Transverse colon (tissue), 4 donors: Measurements from ENCODE around the gene RTP4. TPM values are rescaled to one million over a fixed set of nuclear protein-coding genes. Genes with fewer than 3 reads are reported as not detected.

Experiments used
- DNase-seq: peaks from one replicate; pipeline ENCODE4 v3.0.0-alpha.2; 2019
- H3K27ac ChIP-seq, 4 donors: fragments of 200-600 bp; sonication (generic); 2 replicates each; pipeline ENCODE4 v1.5.1; 2016 to 2018; ENCODE audit warnings: inconsistent platforms in 4 of 4
- H3K27me3 ChIP-seq: fragments of 200-600 bp; sonication (generic); 2 replicates; pipeline ENCODE4 v1.5.1; 2017; ENCODE audit warnings: inconsistent platforms
- H3K36me3 ChIP-seq, 4 donors: fragments of 200-600 bp; sonication (generic); 2 replicates each; pipeline ENCODE4 v1.5.1; 2017 to 2019; ENCODE audit warnings: inconsistent platforms in 4 of 4
- H3K4me1 ChIP-seq, 4 donors: fragments of 200-600 bp; sonication (generic); 2 replicates each; pipeline ENCODE4 v1.5.1; 2017 to 2020; ENCODE audit warnings: inconsistent platforms in 4 of 4
- H3K4me3 ChIP-seq, 4 donors: fragments of 200-600 bp; sonication (generic); 1 replicate in 1 of 4; 2 replicates in 3 of 4; pipeline versions ENCODE4 v1.5.1 to v1.6.1; 2017 to 2019; ENCODE audit warnings: inconsistent platforms in 4 of 4
- H3K9me3 ChIP-seq, 2 donors: fragments of 200-600 bp; sonication (generic); 2 replicates each; pipeline ENCODE4 v1.5.1; 2017 to 2019; ENCODE audit warnings: inconsistent platforms in 2 of 2
- CTCF ChIP-seq, 5 experiments: fragments of 200-600 bp in 3 of 5; fragments of 450-650 bp in 2 of 5; sonication (generic) in 3 of 5; IDR thresholded peaks; 1 replicate in 2 of 5; 2 replicates in 3 of 5; pipeline ENCODE4 v1.5.1; 2016 to 2017; ENCODE audit warnings: antibody characterized with exemption in 5 of 5, inconsistent platforms in 3 of 5, mild to moderate bottlenecking in 2 of 5, moderate library complexity in 1 of 5
- EP300 ChIP-seq: sonication (generic); formaldehyde crosslinking; IDR thresholded peaks from one replicate; pipeline ENCODE4 v1.6.1; 2017; ENCODE audit warnings: antibody characterized with exemption, low read depth
- POLR2A ChIP-seq: fragments of 450-650 bp; IDR thresholded peaks from one replicate; pipeline ENCODE4 v1.6.1; 2016; ENCODE audit warnings: antibody characterized with exemption, mild to moderate bottlenecking, moderate library complexity
- POLR2AphosphoS5 ChIP-seq, 3 donors: sonication (generic); formaldehyde crosslinking; IDR thresholded peaks; one replicate each; pipeline ENCODE4 v1.6.1; 2016; ENCODE audit warnings: antibody characterized with exemption in 3 of 3
- WGBS, 2 donors: methylation state at CpG; one replicate each; pipeline ENCODE4 v1.1.5; 2018; ENCODE audit warnings: low coverage in 1 of 2; 5-methylcytosine and 5-hydroxymethylcytosine counted together
- in situ Hi-C, 4 donors: fragments of 200-750 bp; cut with MboI; loops; one replicate each; pipeline versions ENCODE4 v1.15.0 to v1.15.1; 2017; ENCODE audit warnings: low sequenced_read_pairs in 3 of 4, low pct_ligation_motif_present in 1 of 4, low pct_unique_long_range_greater_than_20kb in 1 of 4
- intact Hi-C: fragments of 100-400 bp; cut with DNase I; formaldehyde crosslinking; loops from one replicate; pipeline ENCODE4 v1.15.1; 2023; ENCODE audit warnings: low total_unique reads
- total RNA-seq, 4 donors: library from RNA; depleted of rRNA; stranded (reverse); fragments of >200 nt; gene quantifications; one replicate each; pipeline ENCODE4 v1.1.0, GENCODE V29; 2016

Gene RTP4
- total RNA-seq, 4 donors from 2014 or later: 4.1 to 4.9 TPM; not detected in 2

GRCh38 chr3:187358068-187358467, 10.1 kb upstream of the RTP4 start:
- no peak overlapping the region for H3K27ac ChIP-seq
- no peaks in the 10 kb centered on the region for H3K9me3 ChIP-seq
- intact Hi-C loops: no loop called here
- H3K4me3 ChIP-seq: no peak overlapping the region
- no peak for TF ChIP-seq EP300
- no peak for TF ChIP-seq CTCF (IDR thresholded peaks at IDR 0.05)
- TF ChIP-seq POLR2A: no peak
- no peak for TF ChIP-seq POLR2AphosphoS5 (IDR thresholded peaks at IDR 0.05)
- 93% methylated on average over 1 of the region's 1 CpG; no CpG with 5 or more reads in 1 of the 2 donors for WGBS, 2 donors
- in situ Hi-C loops: no loop called here
- H3K27me3 ChIP-seq: no peaks in the 10 kb centered on the region
- no peaks in the 10 kb centered on the region for H3K36me3 ChIP-seq
- peaks cover 0 to 4% (median 1%) of the 10 kb centered on the region in 4 donors for H3K4me1 ChIP-seq
- DNase-seq: no peak

- H3K9me3 ChIP-seq: no peaks in the 10 kb centered on the region
- TF ChIP-seq POLR2AphosphoS5 (IDR thresholded peaks at IDR 0.05) (no peak), POLR2A (no peak), EP300 (no peak), CTCF (IDR thresholded peaks at IDR 0.05) (no peak)
- DNase-seq: no peak
- H3K4me3 ChIP-seq: no peak overlapping the region
- H3K27ac ChIP-seq: no peak overlapping the region
- intact Hi-C loops (no loop called here), in situ Hi-C loops (no loop called here)
- WGBS, 2 donors: 58 to 82% methylated on average over 3 to 7 of the region's 7 CpGs
- H3K4me1 ChIP-seq: no peaks in the 10 kb centered on the region
- H3K36me3 ChIP-seq: no peaks in the 10 kb centered on the region
- H3K27me3 ChIP-seq: no peaks in the 10 kb centered on the region
Measured at GRCh38 chr3:187359798-187360486, 8.2 kb upstream of the RTP4 start.

GRCh38 chr3:187360596-187360995, 7.6 kb upstream of the RTP4 start:
- 67 to 89% methylated on average over 1 to 3 of the region's 3 CpGs for WGBS, 2 donors
- no peaks in the 10 kb centered on the region for H3K36me3 ChIP-seq
- no peaks in the 10 kb centered on the region for H3K27me3 ChIP-seq
- no peaks in the 10 kb centered on the region for H3K9me3 ChIP-seq
- H3K4me1 ChIP-seq: no peaks in the 10 kb centered on the region
- in situ Hi-C loops: no loop called here
- no peak overlapping the region for H3K27ac ChIP-seq
- no peak for TF ChIP-seq CTCF (IDR thresholded peaks at IDR 0.05)
- TF ChIP-seq EP300: no peak
- TF ChIP-seq POLR2AphosphoS5 (IDR thresholded peaks at IDR 0.05): no peak
- TF ChIP-seq POLR2A: no peak
- intact Hi-C loops: no loop called here
- no peak overlapping the region for H3K4me3 ChIP-seq
- DNase-seq: no peak

GRCh38 chr3:187361835-187362234, 6.3 kb upstream of the RTP4 start:
- Histone ChIP-seq H3K9me3 (no peaks in the 10 kb centered on the region), H3K27me3 (no peaks in the 10 kb centered on the region), H3K4me3 (no peak overlapping the region), H3K36me3 (no peaks in the 10 kb centered on the region), H3K27ac (no peak overlapping the region), H3K4me1 (no peaks in the 10 kb centered on the region)
- WGBS, 2 donors: 53% methylated on average over 2 of the region's 2 CpGs; no CpG with 5 or more reads in 1 of the 2 donors
- DNase-seq: no peak
- in situ Hi-C loops: no loop called here
- no peak for TF ChIP-seq POLR2A
- no peak for TF ChIP-seq POLR2AphosphoS5 (IDR thresholded peaks at IDR 0.05)
- intact Hi-C loops: no loop called here
